LoVo (cell line): Measurements from ENCODE around the gene PLAGL2.
A peak's percentile ranks its signal among the peaks of the same experiment; 100 is the strongest.
"Not testable (repeated sequence)": the region's sequence is repeated elsewhere in the genome, so short reads cannot be mapped to it uniquely, and the experiment has no call there.

Experiments used
- DNase-seq: peaks from one replicate; pipeline ENCODE4 v3.0.0-alpha.2; 2016; ENCODE audit warnings: low spot score

The PLAGL2 gene

GRCh38 chr20:32207626-32208498 lies at the start of gene PLAGL2, which contains the start of gene POFUT1:
PLAGL2 (minus strand) TSS chr20:32207743; CDS start chr20:32202178, 5,565 bp downstream.
POFUT1 (plus strand) TSS chr20:32207880; CDS start chr20:32207942, 62 bp downstream.
- peak; percentile 90 for DNase-seq

- no peak for DNase-seq
Observed at GRCh38 chr20:32252189-32252588, 44.6 kb upstream of the PLAGL2 start.

- no peak for DNase-seq
Observed at GRCh38 chr20:32251470-32251869, 43.9 kb upstream of the PLAGL2 start.

GRCh38 chr20:32249030-32249738 lies 41.6 kb upstream of the PLAGL2 start:
- DNase-seq, result no peak

- no peak for DNase-seq
Observed at GRCh38 chr20:32248043-32248442, 40.5 kb upstream of the PLAGL2 start.

GRCh38 chr20:32246208-32246607 lies 38.7 kb upstream of the PLAGL2 start:
- DNase-seq, result not testable (repeated sequence)

- DNase-seq, result no peak
Observed at GRCh38 chr20:32244959-32245358, 37.4 kb upstream of the PLAGL2 start.

GRCh38 chr20:32244150-32244823 lies 36.7 kb upstream of the PLAGL2 start:
- no peak for DNase-seq

- DNase-seq, result no peak
Observed at GRCh38 chr20:32241807-32242206, 34.3 kb upstream of the PLAGL2 start.

GRCh38 chr20:32240205-32240604 lies 32.7 kb upstream of the PLAGL2 start:
- DNase-seq, result no peak

GRCh38 chr20:32238483-32239425 lies 31.2 kb upstream of the PLAGL2 start:
- no peak for DNase-seq

GRCh38 chr20:32237419-32237818 lies 29.9 kb upstream of the PLAGL2 start:
- no peak for DNase-seq

- no peak for DNase-seq
Observed at GRCh38 chr20:32236819-32237218, 29.3 kb upstream of the PLAGL2 start.

- no peak for DNase-seq
Observed at GRCh38 chr20:32236048-32236533, 28.5 kb upstream of the PLAGL2 start.

GRCh38 chr20:32235331-32236047 lies 27.9 kb upstream of the PLAGL2 start:
- no peak for DNase-seq

GRCh38 chr20:32234135-32234808 lies 26.7 kb upstream of the PLAGL2 start:
- DNase-seq, result no peak

GRCh38 chr20:32233286-32233685 lies 25.7 kb upstream of the PLAGL2 start:
- DNase-seq, result no peak

- no peak for DNase-seq
Observed at GRCh38 chr20:32232326-32232886, 24.9 kb upstream of the PLAGL2 start.

GRCh38 chr20:32231847-32232246 lies 24.3 kb upstream of the PLAGL2 start:
- DNase-seq, result no peak

GRCh38 chr20:32231245-32231644 lies 23.7 kb upstream of the PLAGL2 start:
- no peak for DNase-seq
